B cell (primary cell): ENCODE measurements around the gene DOCK4.

ENCODE experiments used
- EZH2 ChIP-seq: IDR thresholded peaks from 2 replicates; pipeline ENCODE4 v1.6.1; 2012; ENCODE audit warnings: borderline replicate concordance, low read depth, mild to moderate bottlenecking, moderate library complexity, low read length; ENCODE audit not compliant: insufficient read depth, poor library complexity, severe bottlenecking
- TF ChIP-seq, protein P1 (sequence below): fragments of 200-600 bp; IDR thresholded peaks from one replicate; pipeline ENCODE4 v1.8.0; 2022; ENCODE audit warnings: antibody characterized with exemption, mild to moderate bottlenecking

DNA sequence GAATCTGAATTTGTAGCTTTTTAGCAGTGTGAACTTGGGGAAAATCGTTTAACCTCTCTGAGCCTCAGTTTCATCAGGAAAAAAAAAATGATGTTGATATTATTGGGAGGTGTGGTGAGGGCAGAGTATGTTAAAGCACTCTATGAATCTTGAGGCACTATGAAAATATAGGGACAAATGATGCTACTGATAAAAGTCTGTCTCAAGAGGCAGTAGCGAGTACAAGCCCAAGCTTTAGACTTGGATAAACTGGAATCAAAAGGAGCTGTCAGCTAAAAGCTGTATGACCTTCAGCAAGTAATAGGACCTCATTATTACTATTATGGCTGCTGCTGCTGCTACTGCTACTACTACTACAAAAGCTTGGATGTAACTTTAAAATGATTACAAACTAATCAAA is 8.7 kb upstream of the DOCK4 start:
- TF ChIP-seq, protein P1, sequence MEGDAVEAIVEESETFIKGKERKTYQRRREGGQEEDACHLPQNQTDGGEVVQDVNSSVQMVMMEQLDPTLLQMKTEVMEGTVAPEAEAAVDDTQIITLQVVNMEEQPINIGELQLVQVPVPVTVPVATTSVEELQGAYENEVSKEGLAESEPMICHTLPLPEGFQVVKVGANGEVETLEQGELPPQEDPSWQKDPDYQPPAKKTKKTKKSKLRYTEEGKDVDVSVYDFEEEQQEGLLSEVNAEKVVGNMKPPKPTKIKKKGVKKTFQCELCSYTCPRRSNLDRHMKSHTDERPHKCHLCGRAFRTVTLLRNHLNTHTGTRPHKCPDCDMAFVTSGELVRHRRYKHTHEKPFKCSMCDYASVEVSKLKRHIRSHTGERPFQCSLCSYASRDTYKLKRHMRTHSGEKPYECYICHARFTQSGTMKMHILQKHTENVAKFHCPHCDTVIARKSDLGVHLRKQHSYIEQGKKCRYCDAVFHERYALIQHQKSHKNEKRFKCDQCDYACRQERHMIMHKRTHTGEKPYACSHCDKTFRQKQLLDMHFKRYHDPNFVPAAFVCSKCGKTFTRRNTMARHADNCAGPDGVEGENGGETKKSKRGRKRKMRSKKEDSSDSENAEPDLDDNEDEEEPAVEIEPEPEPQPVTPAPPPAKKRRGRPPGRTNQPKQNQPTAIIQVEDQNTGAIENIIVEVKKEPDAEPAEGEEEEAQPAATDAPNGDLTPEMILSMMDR: no peak
- TF ChIP-seq EZH2: no peak
